ENCODE data around the gene FTCD. TPM values are rescaled to one million over a fixed set of nuclear protein-coding genes. Genes with fewer than 3 reads are reported as not detected.
A peak's percentile ranks its signal among the peaks of the same experiment; 100 is the strongest.
"Not testable (repeated sequence)": the region's sequence is repeated elsewhere in the genome, so short reads cannot be mapped to it uniquely, and the experiment has no call there.

The FTCD gene
- total RNA-seq, 2 experiments from 2014 or later, result 0.06 to 1.1 TPM

- H3K27ac ChIP-seq (ENCODE audit: low read depth, low read length, poor library complexity, severe bottlenecking), result no peak within 1 kb of the TSS
- H3K9me3 ChIP-seq (ENCODE audit: low read length), result no peaks in the 10 kb centered on the region
- TF ChIP-seq, protein P1, sequence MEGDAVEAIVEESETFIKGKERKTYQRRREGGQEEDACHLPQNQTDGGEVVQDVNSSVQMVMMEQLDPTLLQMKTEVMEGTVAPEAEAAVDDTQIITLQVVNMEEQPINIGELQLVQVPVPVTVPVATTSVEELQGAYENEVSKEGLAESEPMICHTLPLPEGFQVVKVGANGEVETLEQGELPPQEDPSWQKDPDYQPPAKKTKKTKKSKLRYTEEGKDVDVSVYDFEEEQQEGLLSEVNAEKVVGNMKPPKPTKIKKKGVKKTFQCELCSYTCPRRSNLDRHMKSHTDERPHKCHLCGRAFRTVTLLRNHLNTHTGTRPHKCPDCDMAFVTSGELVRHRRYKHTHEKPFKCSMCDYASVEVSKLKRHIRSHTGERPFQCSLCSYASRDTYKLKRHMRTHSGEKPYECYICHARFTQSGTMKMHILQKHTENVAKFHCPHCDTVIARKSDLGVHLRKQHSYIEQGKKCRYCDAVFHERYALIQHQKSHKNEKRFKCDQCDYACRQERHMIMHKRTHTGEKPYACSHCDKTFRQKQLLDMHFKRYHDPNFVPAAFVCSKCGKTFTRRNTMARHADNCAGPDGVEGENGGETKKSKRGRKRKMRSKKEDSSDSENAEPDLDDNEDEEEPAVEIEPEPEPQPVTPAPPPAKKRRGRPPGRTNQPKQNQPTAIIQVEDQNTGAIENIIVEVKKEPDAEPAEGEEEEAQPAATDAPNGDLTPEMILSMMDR (conservative IDR thresholded peaks at IDR 0.05; ENCODE audit: low read length), result no peak
- no peak for TF ChIP-seq EZH2phosphoT487 (IDR thresholded peaks at IDR 0.05; ENCODE audit: borderline replicate concordance, low read depth, low read length)
- peak within 1 kb of the TSS; percentile 77 for H3K4me3 ChIP-seq (ENCODE audit: low read depth, low read length, poor library complexity, severe bottlenecking)
- no peaks in the 10 kb centered on the region for H3K79me2 ChIP-seq (ENCODE audit: insufficient read depth, low read depth, low read length)
- ChIA-PET POLR2A (interaction anchor here (0.6 kb wide), 1 partner anchor 67 kb away, joined by 3 read pairs; no protein-coding TSS in a partner anchor), CTCF (ENCODE audit: unreplicated experiment) (no interaction called here)
- no peaks in the 10 kb centered on the region for H4K20me1 ChIP-seq (ENCODE audit: insufficient read depth, low read length)
- intact Hi-C loops (cut with micrococcal nuclease; ENCODE audit: unreplicated experiment), result no loop called here
- peak within 1 kb of the TSS; percentile 73; the same call in 1 of the 2 replicates for H2AFZ ChIP-seq (ENCODE audit: low read length)
- no peaks in the 10 kb centered on the region for H3K36me3 ChIP-seq (ENCODE audit: insufficient read depth, low read length)
- H3K4me1 ChIP-seq (ENCODE audit: insufficient read depth, low read length, poor library complexity, severe bottlenecking), result peaks cover 13% of the 10 kb centered on the region
- peak; percentile 46 for DNase-seq (ENCODE audit: low spot score)
- no TSS peak for BruUV-seq (replicated peaks)
- H3K4me2 ChIP-seq (ENCODE audit: low read length), result peak within 1 kb of the TSS; percentile 81
- no peaks in the 10 kb centered on the region for H3K9me2 ChIP-seq (ENCODE audit: insufficient read depth, low read length)
These were observed 28.7 kb upstream of the FTCD start, which contains the start of gene SPATC1L for GRCh38 chr21:46183910-46184624. SPATC1L (minus strand) TSS chr21:46184459; CDS start chr21:46182816, 1,643 bp downstream.

GRCh38 chr21:46183337-46183909 is 28.0 kb upstream of the FTCD start:
- H3K36me3 ChIP-seq (ENCODE audit: insufficient read depth, low read length); H4K20me1 ChIP-seq (ENCODE audit: insufficient read depth, low read length); H3K79me2 ChIP-seq (ENCODE audit: insufficient read depth, low read depth, low read length); CTCF ChIA-PET (ENCODE audit: unreplicated experiment); H2AFZ ChIP-seq (ENCODE audit: low read length); BruUV-seq (replicated peaks); H3K27ac ChIP-seq (ENCODE audit: low read depth, low read length, poor library complexity, severe bottlenecking); DNase-seq (ENCODE audit: low spot score); intact Hi-C loops (cut with micrococcal nuclease; ENCODE audit: unreplicated experiment); H3K9me2 ChIP-seq (ENCODE audit: insufficient read depth, low read length); H3K9me3 ChIP-seq (ENCODE audit: low read length): not testable (repeated sequence)
- Histone ChIP-seq H3K4me2 (ENCODE audit: low read length) (peak overlapping the region; percentile 77; the same call in 1 of the 2 replicates), H3K4me1 (ENCODE audit: insufficient read depth, low read length, poor library complexity, severe bottlenecking) (peaks cover 13% of the 10 kb centered on the region), H3K4me3 (ENCODE audit: low read depth, low read length, poor library complexity, severe bottlenecking) (peak overlapping the region; percentile 77)
- POLR2A ChIA-PET, result interaction anchor here (0.6 kb wide), 1 partner anchor 68 kb away, joined by 3 read pairs; no protein-coding TSS in a partner anchor

GRCh38 chr21:46182548-46183336 is 27.4 kb upstream of the FTCD start:
- ChIA-PET CTCF (ENCODE audit: unreplicated experiment) (no interaction called here), POLR2A (no interaction called here)
- H3K4me2 ChIP-seq (ENCODE audit: low read length), result no peak overlapping the region
- DNase-seq (ENCODE audit: low spot score), result no peak
- H3K4me1 ChIP-seq (ENCODE audit: insufficient read depth, low read length, poor library complexity, severe bottlenecking), result peaks cover 13% of the 10 kb centered on the region
- no peaks in the 10 kb centered on the region for H3K79me2 ChIP-seq (ENCODE audit: insufficient read depth, low read depth, low read length)
- no peaks in the 10 kb centered on the region for H3K36me3 ChIP-seq (ENCODE audit: insufficient read depth, low read length)
- H3K27ac ChIP-seq (ENCODE audit: low read depth, low read length, poor library complexity, severe bottlenecking), result no peak overlapping the region
- TF ChIP-seq EZH2phosphoT487 (IDR thresholded peaks at IDR 0.05; ENCODE audit: borderline replicate concordance, low read depth, low read length), result no peak
- TF ChIP-seq, protein P1 (conservative IDR thresholded peaks at IDR 0.05; ENCODE audit: low read length), result no peak
- H3K9me3 ChIP-seq (ENCODE audit: low read length), result no peaks in the 10 kb centered on the region
- H2AFZ ChIP-seq (ENCODE audit: low read length), result no peak overlapping the region
- intact Hi-C loops (cut with micrococcal nuclease; ENCODE audit: unreplicated experiment), result no loop called here
- BruUV-seq (replicated peaks), result no TSS peak
- no peak overlapping the region for H3K4me3 ChIP-seq (ENCODE audit: low read depth, low read length, poor library complexity, severe bottlenecking)
- H3K9me2 ChIP-seq (ENCODE audit: insufficient read depth, low read length), result no peaks in the 10 kb centered on the region
- H4K20me1 ChIP-seq (ENCODE audit: insufficient read depth, low read length), result no peaks in the 10 kb centered on the region
